Transverse colon (tissue), 4 donors: Measurements from ENCODE around the gene NCBP2.

Experiments used
- CTCF ChIP-seq, 5 experiments: fragments of 200-600 bp in 3 of 5; fragments of 450-650 bp in 2 of 5; sonication (generic) in 3 of 5; IDR thresholded peaks; 1 replicate in 2 of 5; 2 replicates in 3 of 5; pipeline ENCODE4 v1.5.1; 2016 to 2017; ENCODE audit warnings: antibody characterized with exemption in 5 of 5, inconsistent platforms in 3 of 5, mild to moderate bottlenecking in 2 of 5, moderate library complexity in 1 of 5
- EP300 ChIP-seq: sonication (generic); formaldehyde crosslinking; IDR thresholded peaks from one replicate; pipeline ENCODE4 v1.6.1; 2017; ENCODE audit warnings: antibody characterized with exemption, low read depth
- POLR2A ChIP-seq: fragments of 450-650 bp; IDR thresholded peaks from one replicate; pipeline ENCODE4 v1.6.1; 2016; ENCODE audit warnings: antibody characterized with exemption, mild to moderate bottlenecking, moderate library complexity
- POLR2AphosphoS5 ChIP-seq, 3 donors: sonication (generic); formaldehyde crosslinking; IDR thresholded peaks; one replicate each; pipeline ENCODE4 v1.6.1; 2016; ENCODE audit warnings: antibody characterized with exemption in 3 of 3

DNA sequence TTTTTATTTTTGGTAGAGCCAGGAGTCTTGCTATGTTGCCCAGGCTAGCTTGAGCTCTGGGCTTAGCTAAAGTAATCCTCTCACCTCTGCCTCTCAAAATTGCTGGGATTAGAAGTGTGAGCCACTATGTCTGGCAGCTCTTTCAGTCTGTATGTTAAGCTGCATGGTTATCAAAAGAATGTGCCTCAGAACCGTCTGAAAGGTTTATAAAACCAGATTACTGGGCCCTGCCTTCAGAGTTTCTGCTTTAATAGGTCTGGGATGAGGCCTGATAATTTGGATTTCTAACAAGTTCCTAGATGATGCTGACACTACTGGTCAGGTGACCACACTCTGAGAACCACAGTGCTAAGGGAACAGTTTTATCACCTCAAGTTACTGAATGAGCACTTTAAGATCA is 40.0 kb downstream of the NCBP2 start:
- TF ChIP-seq POLR2A (no peak), POLR2AphosphoS5 (IDR thresholded peaks at IDR 0.05) (no peak), CTCF (IDR thresholded peaks at IDR 0.05) (no peak), EP300 (no peak)
